Spinal cord (tissue), 10 donors: ENCODE data around the gene PWP1. TPM values are rescaled to one million over a fixed set of nuclear protein-coding genes. Genes with fewer than 3 reads are reported as not detected.

Experiments
- DNase-seq, 6 donors: peaks; one replicate each; pipeline versions ENCODE4 v3.0.0 to v3.0.0-alpha.2; 2013 to 2015; ENCODE audit warnings: low spot score in 6 of 6, low read depth in 4 of 6
- H3K27ac ChIP-seq: one replicate; pipeline ENCODE4 v1.5.1; 2013; ENCODE audit warnings: low read depth, low read length, control low read depth
- H3K27me3 ChIP-seq: one replicate; pipeline ENCODE4 v1.6.1; 2013; ENCODE audit warnings: low read length; ENCODE audit not compliant: control insufficient read depth, insufficient read depth
- H3K36me3 ChIP-seq: one replicate; pipeline ENCODE4 v1.6.1; 2013; ENCODE audit warnings: low read length; ENCODE audit not compliant: control insufficient read depth, insufficient read depth
- H3K4me1 ChIP-seq: one replicate; pipeline ENCODE4 v1.6.1; 2013; ENCODE audit warnings: low read length; ENCODE audit not compliant: control insufficient read depth, insufficient read depth
- H3K4me3 ChIP-seq: one replicate; pipeline ENCODE4 v1.5.1; 2013; ENCODE audit warnings: low read depth, low read length, control low read depth
- H3K9me3 ChIP-seq: one replicate; pipeline ENCODE4 v1.6.1; 2013; ENCODE audit warnings: low read length; ENCODE audit not compliant: control insufficient read depth, insufficient read depth
- WGBS: methylation state at CpG from one replicate; pipeline ENCODE4 v1.1.5; 2013; ENCODE audit warnings: missing lambda C conversion rate; ENCODE audit not compliant: insufficient coverage; 5-methylcytosine and 5-hydroxymethylcytosine counted together
- polyA plus RNA-seq, 2 donors: library from polyadenylated mRNA; unstranded; fragments of 120-200 nt; gene quantifications; one replicate each; pipeline ENCODE4 v1.2.1, GENCODE V29; 2013; ENCODE audit not compliant: insufficient read length in 2 of 2
- total RNA-seq, 2 donors: library from RNA; depleted of rRNA in 1 of 2; stranded (reverse); fragments of 120-200 nt in 1 of 2; fragments of >200 nt in 1 of 2; gene quantifications; one replicate each; pipeline versions ENCODE4 v1.2.3 to v1.2.4, GENCODE V29; 2013 to 2014
- donor health status: healthy.

PWP1 gene
- total and polyA plus RNA-seq, 4 donors = 49.2 to 61.3 (median 54.7) TPM

GRCh38 chr12:107663277-107663676, 22.3 kb upstream of the PWP1 start:
- no peak overlapping the region for H3K4me3 ChIP-seq
- no peak for DNase-seq
- no peaks in the 10 kb centered on the region for H3K4me1 ChIP-seq
- WGBS = 94% methylated on average over 3 of the region's 6 CpGs
- no peaks in the 10 kb centered on the region for H3K9me3 ChIP-seq
- H3K27me3 ChIP-seq = no peaks in the 10 kb centered on the region
- H3K27ac ChIP-seq = no peak overlapping the region
- peaks cover 3% of the 10 kb centered on the region for H3K36me3 ChIP-seq

DNA sequence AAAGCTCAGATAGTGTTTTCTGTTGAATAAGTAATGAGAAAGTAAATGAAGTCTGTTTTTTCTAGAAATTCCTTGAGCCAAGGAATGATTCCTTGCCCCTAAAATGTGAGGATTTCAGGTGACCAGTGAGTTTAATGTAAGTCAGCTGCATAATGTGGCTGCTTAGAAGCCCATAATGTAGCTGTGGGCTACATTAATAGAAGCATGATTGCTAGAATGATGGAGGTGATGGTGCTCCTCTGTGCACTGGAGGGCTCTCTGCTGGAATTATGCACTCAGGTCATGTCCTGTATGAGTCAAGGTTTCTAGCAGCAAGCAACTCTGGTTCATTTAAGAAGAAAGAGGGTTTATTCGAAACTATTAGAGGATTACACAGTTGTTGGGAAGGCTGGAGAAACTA, 19.6 kb upstream of the PWP1 start:
- Histone ChIP-seq H3K27ac (no peak overlapping the region), H3K9me3 (no peaks in the 10 kb centered on the region), H3K4me3 (no peak overlapping the region), H3K4me1 (peaks cover 1% of the 10 kb centered on the region), H3K27me3 (peaks cover 2% of the 10 kb centered on the region), H3K36me3 (no peaks in the 10 kb centered on the region)
- 83% methylated on average over 1 of the region's 1 CpG for WGBS
- no peak for DNase-seq

DNA sequence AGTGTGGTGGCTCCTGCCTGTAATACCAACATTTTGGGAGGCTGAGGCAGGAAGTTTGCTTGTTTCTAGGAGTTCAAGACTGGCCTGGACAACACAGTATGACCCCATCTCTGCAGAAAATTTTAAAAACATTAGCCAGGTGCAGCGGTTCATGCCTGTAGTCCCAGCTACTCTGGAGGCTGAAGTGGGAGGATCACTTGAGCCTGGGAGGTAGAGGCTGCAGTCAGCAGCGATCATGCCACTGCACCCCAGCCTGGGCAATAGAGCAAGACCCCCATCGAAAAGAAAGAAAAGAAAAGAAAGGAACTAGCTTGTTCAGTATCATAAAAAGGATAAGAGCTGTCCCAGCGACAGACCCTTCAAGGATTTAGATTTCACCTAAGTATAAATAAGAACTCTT, 18.1 kb upstream of the PWP1 start:
- H3K27ac ChIP-seq = no peak overlapping the region
- H3K4me1 ChIP-seq = peaks cover 3% of the 10 kb centered on the region
- H3K36me3 ChIP-seq = no peaks in the 10 kb centered on the region
- no peak for DNase-seq
- H3K4me3 ChIP-seq = no peak overlapping the region
- no peaks in the 10 kb centered on the region for H3K9me3 ChIP-seq
- 89% methylated on average over 1 of the region's 4 CpGs for WGBS
- peaks cover 2% of the 10 kb centered on the region for H3K27me3 ChIP-seq

DNA sequence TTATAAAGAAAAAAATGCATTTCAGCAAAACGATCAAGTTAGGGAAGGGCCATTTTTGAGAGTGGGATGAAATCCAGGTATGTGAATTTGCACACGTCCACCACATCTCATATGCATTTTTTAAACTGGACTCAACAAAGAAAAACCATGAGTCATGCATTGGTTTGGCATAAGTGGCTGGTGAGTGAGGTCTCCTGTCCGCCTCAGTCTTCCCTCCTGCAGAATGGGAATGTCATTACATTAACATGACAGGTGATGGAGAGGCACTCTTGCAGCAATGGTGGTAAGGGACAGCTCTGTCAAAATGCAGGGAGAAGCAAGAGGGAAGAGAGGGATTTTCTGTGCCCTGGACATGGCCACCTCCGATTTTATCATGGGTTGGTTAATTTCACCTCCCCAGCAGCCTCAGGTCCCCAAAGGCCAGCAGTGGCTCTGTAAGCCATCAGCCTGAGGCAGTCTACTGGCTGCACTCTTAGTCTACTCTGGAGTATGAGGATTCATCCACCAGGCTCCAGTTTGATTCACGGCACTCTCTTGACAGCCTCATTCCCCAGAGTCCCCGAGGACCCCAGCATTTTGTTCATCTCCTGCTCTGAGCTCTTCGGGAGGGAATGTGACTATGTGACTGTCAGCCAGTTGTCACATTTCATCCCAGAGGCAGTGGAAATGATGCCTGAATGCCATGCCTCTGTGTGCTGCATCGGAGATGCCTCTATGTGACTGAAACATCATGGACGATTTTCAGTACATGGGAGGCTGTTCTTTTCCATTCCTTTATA, 17.1 kb upstream of the PWP1 start:
- no peak overlapping the region for H3K27ac ChIP-seq

DNA sequence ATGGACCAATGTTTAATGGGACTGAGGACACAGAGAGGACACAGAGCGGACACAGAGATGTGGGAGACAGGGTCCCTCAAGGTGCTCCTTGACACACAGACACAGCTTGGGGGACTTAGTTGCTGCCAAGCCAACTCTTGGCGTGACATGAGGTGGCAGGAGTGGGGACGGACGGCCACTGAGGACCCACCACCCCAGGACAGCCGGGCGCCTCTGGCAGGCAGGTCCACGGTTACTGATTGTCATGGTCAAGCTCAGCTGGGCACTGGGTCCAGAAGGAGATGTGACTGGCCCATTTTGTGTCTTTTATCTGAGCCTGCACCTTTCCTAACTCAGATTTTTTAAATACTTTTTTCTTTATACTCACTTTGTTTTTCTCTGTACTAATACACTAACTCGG, 15.7 kb upstream of the PWP1 start:
- Histone ChIP-seq H3K4me1 (peaks cover 3% of the 10 kb centered on the region), H3K36me3 (no peaks in the 10 kb centered on the region), H3K4me3 (no peak overlapping the region), H3K27ac (no peak overlapping the region), H3K9me3 (no peaks in the 10 kb centered on the region), H3K27me3 (peaks cover 2% of the 10 kb centered on the region)
- DNase-seq = no peak
- WGBS = 92% methylated on average over 7 of the region's 8 CpGs

More for the DNA sequence above, 17.1 kb upstream of the PWP1 start:
- 43% methylated on average over 1 of the region's 9 CpGs for WGBS
- peaks cover 3% of the 10 kb centered on the region for H3K4me1 ChIP-seq
- DNase-seq = peak in 1 of 6 donors; percentile 31
- peaks cover 2% of the 10 kb centered on the region for H3K27me3 ChIP-seq
- H3K9me3 ChIP-seq = no peaks in the 10 kb centered on the region
- H3K4me3 ChIP-seq = no peak overlapping the region
- no peaks in the 10 kb centered on the region for H3K36me3 ChIP-seq

DNA sequence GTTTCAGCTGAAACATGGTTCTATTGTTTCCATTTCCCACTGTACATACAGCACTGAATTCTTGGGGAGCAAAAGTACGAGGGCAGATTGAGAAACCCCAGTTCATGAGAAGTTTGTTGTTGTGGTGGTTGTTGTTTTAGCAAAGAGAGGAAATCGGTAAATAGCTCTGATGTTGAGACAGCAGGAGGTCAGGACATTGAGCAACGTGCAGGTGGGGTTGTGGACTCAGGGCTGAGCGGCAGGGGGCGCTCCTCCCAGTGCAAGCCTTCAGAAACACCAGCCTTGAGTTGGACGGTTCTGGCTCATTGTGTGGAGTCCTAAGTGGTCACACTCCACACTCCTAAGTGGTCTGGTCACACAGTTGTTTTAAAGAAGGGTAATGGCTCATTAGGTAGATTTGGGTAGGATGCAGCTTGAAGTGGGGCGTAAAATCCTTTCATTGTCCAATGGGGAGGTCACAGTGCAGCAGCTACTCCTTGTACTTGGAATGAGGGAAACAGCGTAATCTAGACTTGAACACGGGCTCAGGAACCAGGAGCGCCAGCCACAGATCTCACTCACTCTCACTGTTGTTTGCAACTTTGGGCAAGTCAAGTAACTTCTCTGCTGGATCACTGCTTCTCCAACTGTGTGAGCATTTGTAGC, 14.5 kb upstream of the PWP1 start:
- 44% methylated on average over 10 of the region's 10 CpGs for WGBS
- Histone ChIP-seq H3K4me3 (no peak overlapping the region), H3K27me3 (peaks cover 2% of the 10 kb centered on the region), H3K4me1 (peaks cover 3% of the 10 kb centered on the region), H3K36me3 (no peaks in the 10 kb centered on the region), H3K9me3 (no peaks in the 10 kb centered on the region), H3K27ac (no peak overlapping the region)
- DNase-seq = no peak

DNA sequence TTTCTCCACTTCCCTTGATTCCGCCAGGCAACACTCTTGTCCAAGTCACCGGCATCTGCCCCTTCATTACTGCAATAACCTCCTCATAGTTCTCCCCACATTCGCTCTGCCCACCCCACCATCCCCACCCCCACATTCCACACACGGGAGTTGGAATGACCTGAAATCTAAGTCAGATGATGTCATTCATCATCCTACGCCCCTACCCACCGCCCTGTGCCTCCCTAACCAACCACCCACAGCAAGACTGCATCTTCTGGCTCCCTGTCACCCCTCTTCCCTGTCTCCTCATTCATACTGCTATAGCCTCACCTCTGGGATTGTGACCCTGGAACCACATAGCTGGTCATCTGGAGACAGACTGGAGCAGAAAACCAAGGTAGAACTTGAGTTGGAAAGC, 7.9 kb upstream of the PWP1 start:
- 75% methylated on average over 6 of the region's 6 CpGs for WGBS
- DNase-seq = no peak
- no peaks in the 10 kb centered on the region for H3K27me3 ChIP-seq
- no peak overlapping the region for H3K4me3 ChIP-seq
- H3K4me1 ChIP-seq = no peaks in the 10 kb centered on the region
- H3K27ac ChIP-seq = no peak overlapping the region
- H3K36me3 ChIP-seq = no peaks in the 10 kb centered on the region
- H3K9me3 ChIP-seq = no peaks in the 10 kb centered on the region

DNA sequence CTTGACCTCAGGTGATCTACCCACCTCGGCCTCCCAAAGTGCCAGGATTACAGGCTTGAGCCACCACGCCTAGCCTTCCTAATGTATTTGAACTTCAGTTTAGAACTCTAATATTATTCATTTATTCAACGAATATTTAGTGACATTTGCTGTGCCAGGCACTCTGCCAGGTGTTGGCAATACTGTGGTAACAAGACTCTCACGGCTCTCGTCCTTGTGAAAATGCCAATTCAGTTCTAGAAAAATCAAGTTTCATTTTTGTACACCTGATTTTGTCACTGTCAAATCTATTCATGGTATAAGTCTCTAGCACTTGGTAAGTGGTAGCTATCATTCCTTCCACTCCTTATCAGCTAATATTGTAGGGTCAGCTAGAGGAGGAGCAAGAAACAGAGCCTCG, 6.3 kb upstream of the PWP1 start:
- 83% methylated on average over 4 of the region's 6 CpGs for WGBS
- no peaks in the 10 kb centered on the region for H3K27me3 ChIP-seq
- H3K9me3 ChIP-seq = no peaks in the 10 kb centered on the region
- H3K4me3 ChIP-seq = no peak overlapping the region
- H3K36me3 ChIP-seq = no peaks in the 10 kb centered on the region
- H3K4me1 ChIP-seq = no peaks in the 10 kb centered on the region
- H3K27ac ChIP-seq = no peak overlapping the region
- DNase-seq = peak in 1 of 6 donors; percentile 62

DNA sequence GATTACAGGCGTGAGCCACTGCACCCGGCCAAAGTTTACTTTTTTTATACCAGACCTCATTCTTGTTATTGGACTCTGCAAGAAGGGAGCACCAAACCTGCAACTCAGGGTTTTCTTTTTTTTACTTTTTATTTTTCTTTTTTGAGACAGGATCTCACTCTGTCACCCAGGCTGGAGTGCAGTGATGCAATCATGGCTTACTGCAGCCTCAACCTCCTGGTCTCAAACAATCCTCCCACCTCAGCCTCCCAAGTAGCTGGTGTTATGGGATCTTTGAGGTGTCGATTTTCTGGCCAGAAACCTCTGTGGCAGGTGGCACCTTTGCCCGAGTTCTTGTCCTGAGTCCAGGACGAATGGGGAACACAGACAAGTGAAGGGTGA, 4.2 kb upstream of the PWP1 start:
- DNase-seq = no peak
- H3K27me3 ChIP-seq = no peaks in the 10 kb centered on the region
- H3K9me3 ChIP-seq = no peaks in the 10 kb centered on the region
- 83% methylated on average over 5 of the region's 5 CpGs for WGBS
- no peaks in the 10 kb centered on the region for H3K36me3 ChIP-seq
- H3K4me1 ChIP-seq = peaks cover 1% of the 10 kb centered on the region
- H3K4me3 ChIP-seq = no peak overlapping the region
- H3K27ac ChIP-seq = no peak overlapping the region
